ENCODE results near the gene ZNF605. TPM values are rescaled to one million over a fixed set of nuclear protein-coding genes. Genes with fewer than 3 reads are reported as not detected.

Gene ZNF605
- total and polyA plus RNA-seq, 2 experiments from 2014 or later = 8.2 to 13.3 TPM

- no peak for TF ChIP-seq CTCF (IDR thresholded peaks at IDR 0.05; ENCODE audit: low read depth, low read length)
- Histone ChIP-seq H3K36me3 (peaks cover 17% of the 10 kb centered on the region), H3K4me1 (ENCODE audit: low read depth) (no peaks in the 10 kb centered on the region), H3K4me3 (no peak overlapping the region), H3K27ac (no peak overlapping the region), H3K27me3 (no peaks in the 10 kb centered on the region), H3K9me3 (ENCODE audit: low read depth) (no peaks in the 10 kb centered on the region)
- DNase-seq (ENCODE audit: low read depth in 1 of 2, low spot score in 1 of 2) = no peak
Observed at GRCh38 chr12:132872073-132872855, 83.8 kb downstream of the ZNF605 start.

GRCh38 chr12:132869551-132869950, 86.6 kb downstream of the ZNF605 start:
- peaks cover 12% of the 10 kb centered on the region for H3K36me3 ChIP-seq

More at GRCh38 chr12:132869551-132869950, 86.6 kb downstream of the ZNF605 start:
- no peaks in the 10 kb centered on the region for H3K27me3 ChIP-seq
- no peak for TF ChIP-seq CTCF (IDR thresholded peaks at IDR 0.05; ENCODE audit: low read depth, low read length)
- no peak overlapping the region for H3K4me3 ChIP-seq
- H3K4me1 ChIP-seq (ENCODE audit: low read depth) = no peaks in the 10 kb centered on the region
- no peak overlapping the region for H3K27ac ChIP-seq
- H3K9me3 ChIP-seq (ENCODE audit: low read depth) = no peaks in the 10 kb centered on the region
- no peak for DNase-seq (ENCODE audit: low read depth in 1 of 2, low spot score in 1 of 2)

Other genes starting within 250 kb of the ZNF605 start
- 23.8 and 42.0 TPM in 2 replicates for gene PGAM5, start 245.5 kb downstream of the ZNF605 start, total RNA-seq
- 18.4 and 28.5 TPM in 2 replicates for gene PGAM5, start 245.5 kb downstream of the ZNF605 start, polyA plus RNA-seq
- 37.2 and 37.9 TPM in 2 replicates for gene ANKLE2, start 194.5 kb downstream of the ZNF605 start, total RNA-seq
- 27.8 and 37.1 TPM in 2 replicates for gene ANKLE2, start 194.5 kb downstream of the ZNF605 start, polyA plus RNA-seq
- gene GOLGA3, start 127.4 kb downstream of the ZNF605 start, total RNA-seq = 40.4 and 50.8 TPM in 2 replicates
- 12.2 and 15.3 TPM in 2 replicates for gene GOLGA3, start 127.4 kb downstream of the ZNF605 start, polyA plus RNA-seq
- gene CHFR, start 68.7 kb downstream of the ZNF605 start, total RNA-seq = 30.6 and 36.3 TPM in 2 replicates
- gene CHFR, start 68.7 kb downstream of the ZNF605 start, polyA plus RNA-seq = 29.4 and 30.0 TPM in 2 replicates
- 5.2 and 18.5 TPM in 2 replicates for gene ZNF26, start 30.1 kb upstream of the ZNF605 start, total RNA-seq
- gene ZNF26, start 30.1 kb upstream of the ZNF605 start, polyA plus RNA-seq = 5.0 and 6.1 TPM in 2 replicates
- gene ZNF84, start 81.2 kb upstream of the ZNF605 start, total RNA-seq = 18.4 and 29.2 TPM in 2 replicates
- 22.5 and 31.5 TPM in 2 replicates for gene ZNF84, start 81.2 kb upstream of the ZNF605 start, polyA plus RNA-seq
- gene ZNF140, start 124.6 kb upstream of the ZNF605 start, total RNA-seq = 10.1 and 14.7 TPM in 2 replicates
- gene ZNF140, start 124.6 kb upstream of the ZNF605 start, polyA plus RNA-seq = 15.7 and 18.1 TPM in 2 replicates
- gene ZNF891, start 174.0 kb upstream of the ZNF605 start, total RNA-seq = 1.3 and 2.7 TPM in 2 replicates
- gene ZNF891, start 174.0 kb upstream of the ZNF605 start, polyA plus RNA-seq = 0.65 and 0.91 TPM in 2 replicates
- 7.0 and 9.9 TPM in 2 replicates for gene ZNF10, start 174.3 kb upstream of the ZNF605 start, total RNA-seq
- gene ZNF10, start 174.3 kb upstream of the ZNF605 start, polyA plus RNA-seq = 9.5 and 14.9 TPM in 2 replicates
- gene ZNF268, start 225.2 kb upstream of the ZNF605 start, total RNA-seq = 21.6 and 34.1 TPM in 2 replicates
- gene ZNF268, start 225.2 kb upstream of the ZNF605 start, polyA plus RNA-seq = 12.4 and 18.0 TPM in 2 replicates